Dermis blood vessel endothelial cell (primary cell): ENCODE measurements around the gene KPNA3. TPM values are rescaled to one million over a fixed set of nuclear protein-coding genes. Genes with fewer than 3 reads are reported as not detected.
A peak's percentile ranks its signal among the peaks of the same experiment; 100 is the strongest.
"Not testable (repeated sequence)": the region's sequence is repeated elsewhere in the genome, so short reads cannot be mapped to it uniquely, and the experiment has no call there.

Experiments used
- DNase-seq: peaks from one replicate; pipeline ENCODE4 v3.0.0; 2010
- total RNA-seq: library from RNA; depleted of rRNA; stranded (reverse); fragments of >200 nt; gene quantifications from 2 replicates; pipeline ENCODE4 v1.2.3, GENCODE V29; 2014

Gene KPNA3
- total RNA-seq, 1 donor from 2014 or later = 39.7 TPM

GRCh38 chr13:49740870-49741269 is 51.6 kb downstream of the KPNA3 start:
- DNase-seq = no peak

GRCh38 chr13:49739498-49740187 is 52.8 kb downstream of the KPNA3 start:
- DNase-seq = no peak

GRCh38 chr13:49733181-49733951 is 59.1 kb downstream of the KPNA3 start:
- DNase-seq = peak; percentile 4

GRCh38 chr13:49731766-49732165 is 60.7 kb downstream of the KPNA3 start:
- DNase-seq = peak; percentile 43

- no peak for DNase-seq
Observed at GRCh38 chr13:49716615-49717014, 75.9 kb downstream of the KPNA3 start.

GRCh38 chr13:49714757-49715156 is 77.7 kb downstream of the KPNA3 start:
- DNase-seq = no peak

- DNase-seq = peak; percentile 70
Observed at GRCh38 chr13:49711218-49711863, 81.1 kb downstream of the KPNA3 start.

GRCh38 chr13:49704264-49704663 is 88.2 kb downstream of the KPNA3 start:
- not testable (repeated sequence) for DNase-seq

GRCh38 chr13:49701491-49701890 is 91.0 kb downstream of the KPNA3 start:
- no peak for DNase-seq

- DNase-seq = no peak
Observed at GRCh38 chr13:49697468-49697867, 95.0 kb downstream of the KPNA3 start.

GRCh38 chr13:49694446-49694845 is 98.0 kb downstream of the KPNA3 start:
- DNase-seq = no peak

- DNase-seq = no peak
Observed at GRCh38 chr13:49693877-49694276, 98.6 kb downstream of the KPNA3 start.

GRCh38 chr13:49693191-49693733 is 99.2 kb downstream of the KPNA3 start:
- peak; percentile 68 for DNase-seq

GRCh38 chr13:49690995-49691784 is 101.3 kb downstream of the KPNA3 start, which contains the start of gene EBPL:
Gene EBPL (minus strand): TSS chr13:49691486. CDS start chr13:49691424, 62 bp downstream.
- DNase-seq = peak; percentile 92

GRCh38 chr13:49690133-49690994 is 102.1 kb downstream of the KPNA3 start:
- DNase-seq = peak; percentile 47

- DNase-seq = no peak
Observed at GRCh38 chr13:49683489-49683888, 109.0 kb downstream of the KPNA3 start.

- no peak for DNase-seq
Observed at GRCh38 chr13:49681842-49682435, 110.5 kb downstream of the KPNA3 start.

GRCh38 chr13:49679246-49679645 is 113.2 kb downstream of the KPNA3 start:
- peak; percentile 62 for DNase-seq

GRCh38 chr13:49678191-49678914 is 114.1 kb downstream of the KPNA3 start:
- no peak for DNase-seq
